GM13976 (cell line): ENCODE measurements around the gene FOXE1.

Source experiments
- DNase-seq: peaks from one replicate; pipeline ENCODE4 v3.0.0; 2012; ENCODE audit warnings: low spot score
- CTCF ChIP-seq: IDR thresholded peaks from 2 replicates; pipeline ENCODE4 v1.5.1; 2012; ENCODE audit warnings: borderline replicate concordance, mild to moderate bottlenecking; ENCODE audit not compliant: insufficient read depth; ENCODE audit errors: extremely low read depth, missing control alignments, control extremely low read depth
- in situ Hi-C: fragments of 300-500 bp; cut with MboI; formaldehyde crosslinking; loops from one replicate; pipeline ENCODE4 v1.12.0; 2022; ENCODE audit warnings: low sequenced_read_pairs, mixed read lengths, inconsistent platforms; ENCODE audit not compliant: unreplicated experiment

The FOXE1 gene

GRCh38 chr9:97855899-97856298 lies 2.9 kb downstream of the FOXE1 start:
- TF ChIP-seq CTCF = no peak
- in situ Hi-C loops = no loop called here
- no peak for DNase-seq

GRCh38 chr9:97856857-97857605 lies 4.0 kb downstream of the FOXE1 start:
- in situ Hi-C loops = no loop called here
- DNase-seq = no peak
- TF ChIP-seq CTCF = no peak

GRCh38 chr9:97857606-97858392 lies 4.8 kb downstream of the FOXE1 start:
- no peak for DNase-seq
- in situ Hi-C loops = no loop called here
- TF ChIP-seq CTCF = no peak

DNA sequence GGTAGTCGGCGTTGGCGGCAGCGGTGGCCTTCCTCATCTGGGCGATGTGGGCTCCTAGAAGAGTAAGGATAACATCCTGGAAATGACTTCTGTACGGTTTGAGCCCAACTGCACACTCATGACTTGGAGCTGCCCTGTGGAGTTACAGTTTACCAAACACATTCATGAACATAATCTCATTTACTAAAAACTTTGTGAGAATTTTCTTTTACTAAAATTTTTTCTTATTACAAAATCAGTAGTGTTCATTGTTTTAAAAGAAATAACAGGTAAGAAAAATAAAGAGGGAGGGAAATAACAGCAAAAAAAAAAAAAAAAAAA lies 5.3 kb downstream of the FOXE1 start:
- no peak for DNase-seq
- in situ Hi-C loops = no loop called here
- TF ChIP-seq CTCF = no peak

GRCh38 chr9:97858826-97859225 lies 5.8 kb downstream of the FOXE1 start:
- in situ Hi-C loops = no loop called here
- DNase-seq = no peak
- TF ChIP-seq CTCF = no peak

DNA sequence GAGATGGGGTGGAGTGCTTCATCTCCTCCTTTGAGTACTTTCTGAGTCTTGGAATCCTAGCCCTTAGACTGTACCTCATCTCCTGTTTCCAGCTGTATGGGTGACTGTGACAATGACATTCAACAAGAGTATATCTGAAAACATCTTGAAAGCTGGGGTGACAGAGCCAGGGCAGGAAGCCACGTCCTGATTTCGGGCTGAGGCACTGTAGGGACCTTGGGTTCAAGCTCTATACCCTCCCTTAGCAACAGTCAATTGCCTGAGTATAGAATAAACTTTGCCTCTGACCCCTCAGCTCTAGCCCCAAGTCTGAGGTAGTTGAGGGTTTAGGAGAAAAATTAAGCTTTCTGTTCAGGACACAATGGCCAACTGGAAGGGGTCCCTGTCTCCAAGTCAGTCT lies 6.3 kb downstream of the FOXE1 start:
- no peak for DNase-seq
- in situ Hi-C loops = no loop called here
- no peak for TF ChIP-seq CTCF
